ENCODE measurements around the gene LPAR2.

DNA sequence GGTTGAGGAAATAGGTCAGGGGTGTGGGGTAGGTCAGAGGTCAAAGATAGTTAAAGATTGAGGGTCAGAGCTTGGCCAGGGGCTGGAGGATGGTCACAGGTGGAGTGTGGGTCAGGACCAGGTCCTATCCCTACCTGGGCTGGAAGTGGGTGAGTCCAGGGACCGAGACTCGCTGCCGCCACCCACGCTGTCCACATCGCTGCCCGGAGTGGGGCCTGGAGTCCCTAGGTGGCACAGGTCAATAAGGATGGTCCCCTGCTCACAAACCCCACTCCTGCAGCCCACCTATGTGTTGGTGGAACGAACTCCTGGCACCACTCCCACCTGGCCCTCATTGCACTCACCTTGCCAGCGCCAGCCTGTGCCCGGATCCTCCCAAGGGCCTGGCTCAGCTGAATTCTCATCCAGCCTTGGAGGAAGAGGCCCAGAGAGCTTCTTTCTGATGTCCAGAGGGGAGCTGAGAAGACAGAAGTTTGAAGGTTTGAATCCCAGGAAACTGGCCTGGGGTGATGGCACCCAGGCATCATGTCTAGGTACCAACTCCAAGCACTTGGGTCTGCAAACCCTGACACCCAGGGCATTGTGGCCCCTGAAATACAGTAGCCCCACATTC, 8.7 kb upstream of the LPAR2 start:
- no peak for TF ChIP-seq TAF1 (IDR thresholded peaks at IDR 0.05; ENCODE audit: borderline replicate concordance, insufficient read depth, low read length)
- TF ChIP-seq SIN3A (IDR thresholded peaks at IDR 0.05; ENCODE audit: borderline replicate concordance, insufficient read depth, low read length): no peak
- no peak for TF ChIP-seq REST (IDR thresholded peaks at IDR 0.05; ENCODE audit: insufficient read depth in 1 of 2, low read depth in 2 of 2, low read length in 2 of 2)
- TF ChIP-seq FOXP2 (optimal IDR thresholded peaks at IDR 0.05; ENCODE audit: borderline replicate concordance, extremely low read depth, extremely low read length, insufficient read depth): no peak
